KMS-11 (cell line): ENCODE measurements around the gene AATK.

Experiments used
- H2AFZ ChIP-seq: fragments of 200-600 bp; sonication (generic); 2 replicates; pipeline ENCODE4 v1.6.1; 2016; ENCODE audit warnings: antibody characterized with exemption, mixed run types, low read depth
- H3K27ac ChIP-seq: fragments of 200-600 bp; sonication (generic); 2 replicates; pipeline ENCODE4 v1.6.1; 2016; ENCODE audit warnings: mild to moderate bottlenecking, mixed run types
- H3K27me3 ChIP-seq: fragments of 200-600 bp; sonication (generic); 2 replicates; pipeline ENCODE4 v1.6.1; 2017; ENCODE audit warnings: mild to moderate bottlenecking, low read depth, mixed run types, moderate library complexity; ENCODE audit not compliant: insufficient read depth
- H3K36me3 ChIP-seq: fragments of 200-600 bp; sonication (generic); 2 replicates; pipeline ENCODE4 v1.6.1; 2017; ENCODE audit warnings: mild to moderate bottlenecking, mixed run types; ENCODE audit not compliant: insufficient read depth
- H3K4me1 ChIP-seq: fragments of 200-600 bp; sonication (generic); 2 replicates; pipeline ENCODE4 v1.6.1; 2016; ENCODE audit warnings: mild to moderate bottlenecking, low read depth, mixed run types; ENCODE audit not compliant: poor library complexity, severe bottlenecking
- H3K4me2 ChIP-seq: fragments of 200-600 bp; sonication (generic); 2 replicates; pipeline ENCODE4 v1.7.0; 2016; ENCODE audit warnings: mild to moderate bottlenecking, mixed run types
- H3K4me3 ChIP-seq: fragments of 200-600 bp; sonication (generic); IDR thresholded peaks from 2 replicates; pipeline ENCODE4 v1.6.1; 2017; ENCODE audit warnings: low read depth, low read length, mixed read lengths; ENCODE audit not compliant: insufficient read depth
- H3K79me2 ChIP-seq: fragments of 200-600 bp; sonication (generic); 2 replicates; pipeline ENCODE4 v1.6.1; 2016; ENCODE audit warnings: low read depth, mixed run types; ENCODE audit not compliant: insufficient read depth
- H3K9ac ChIP-seq: fragments of 200-600 bp; sonication (generic); 2 replicates; pipeline ENCODE4 v1.6.1; 2016; ENCODE audit warnings: mild to moderate bottlenecking, mixed run types
- H4K20me1 ChIP-seq: fragments of 200-600 bp; sonication (generic); 2 replicates; pipeline ENCODE4 v1.6.1; 2016; ENCODE audit warnings: mild to moderate bottlenecking, mixed run types; ENCODE audit not compliant: insufficient read depth
- CTCF ChIP-seq: fragments of 200-600 bp; sonication (generic); conservative IDR thresholded peaks from 2 replicates; pipeline ENCODE4 v1.6.1; 2017; ENCODE audit warnings: low read depth, mild to moderate bottlenecking, antibody characterized with exemption, low read length, moderate library complexity, mixed read lengths

The AATK gene

GRCh38 chr17:81194941-81195901 lies 29.2 kb upstream of the AATK start:
- no peak overlapping the region for H3K9ac ChIP-seq
- no peaks in the 10 kb centered on the region for H3K27me3 ChIP-seq
- H3K4me2 ChIP-seq: no peak overlapping the region
- no peaks in the 10 kb centered on the region for H3K36me3 ChIP-seq
- H4K20me1 ChIP-seq: no peaks in the 10 kb centered on the region
- H3K4me1 ChIP-seq: no peaks in the 10 kb centered on the region
- H3K79me2 ChIP-seq: no peaks in the 10 kb centered on the region
- TF ChIP-seq CTCF: no peak
- H2AFZ ChIP-seq: no peak overlapping the region
- H3K4me3 ChIP-seq: no peak overlapping the region
- H3K27ac ChIP-seq: no peak overlapping the region

- Histone ChIP-seq H3K4me1 (no peaks in the 10 kb centered on the region), H2AFZ (no peak overlapping the region), H3K36me3 (no peaks in the 10 kb centered on the region), H4K20me1 (no peaks in the 10 kb centered on the region), H3K79me2 (no peaks in the 10 kb centered on the region), H3K4me3 (no peak overlapping the region), H3K4me2 (no peak overlapping the region), H3K9ac (no peak overlapping the region), H3K27ac (no peak overlapping the region), H3K27me3 (no peaks in the 10 kb centered on the region)
- no peak for TF ChIP-seq CTCF
Observed at GRCh38 chr17:81194225-81194760, 28.3 kb upstream of the AATK start.

- no peaks in the 10 kb centered on the region for H3K36me3 ChIP-seq
- no peaks in the 10 kb centered on the region for H3K27me3 ChIP-seq
- no peaks in the 10 kb centered on the region for H3K79me2 ChIP-seq
- H3K4me2 ChIP-seq: no peak overlapping the region
- no peaks in the 10 kb centered on the region for H3K4me1 ChIP-seq
- no peak overlapping the region for H2AFZ ChIP-seq
- no peak for TF ChIP-seq CTCF
- no peaks in the 10 kb centered on the region for H4K20me1 ChIP-seq
- H3K27ac ChIP-seq: no peak overlapping the region
- no peak overlapping the region for H3K4me3 ChIP-seq
- H3K9ac ChIP-seq: no peak overlapping the region
Observed at GRCh38 chr17:81193470-81194224, 27.6 kb upstream of the AATK start.

GRCh38 chr17:81193051-81193410 lies 27.0 kb upstream of the AATK start:
- Histone ChIP-seq H3K79me2 (no peaks in the 10 kb centered on the region), H3K9ac (no peak overlapping the region), H3K4me3 (no peak overlapping the region), H3K4me2 (no peak overlapping the region), H2AFZ (no peak overlapping the region), H3K4me1 (no peaks in the 10 kb centered on the region), H4K20me1 (no peaks in the 10 kb centered on the region), H3K27ac (no peak overlapping the region), H3K36me3 (no peaks in the 10 kb centered on the region), H3K27me3 (no peaks in the 10 kb centered on the region)
- TF ChIP-seq CTCF: no peak
